HEK293 (cell line): Measurements from ENCODE around the gene BCL7C.

Source experiments
- AEBP2 ChIP-seq: fragments of 450-650 bp; formaldehyde crosslinking; IDR thresholded peaks from 2 replicates; pipeline ENCODE4 v1.5.1; 2016; ENCODE audit warnings: missing biosample characterization, missing genetic modification characterization, borderline replicate concordance
- ATF2 ChIP-seq: fragments of 450-650 bp; formaldehyde crosslinking; IDR thresholded peaks from 2 replicates; pipeline ENCODE4 v1.5.1; 2016; ENCODE audit warnings: missing biosample characterization, missing genetic modification characterization, low read depth
- GLI4 ChIP-seq: fragments of 450-650 bp; formaldehyde crosslinking; IDR thresholded peaks from 2 replicates; pipeline ENCODE4 v1.5.1; 2016; ENCODE audit warnings: missing biosample characterization, missing genetic modification characterization
- HOXC10 ChIP-seq: sonication (generic); formaldehyde crosslinking; IDR thresholded peaks from 2 replicates; pipeline ENCODE4 v1.8.1; 2023; ENCODE audit warnings: mild to moderate bottlenecking, missing genetic modification reagents
- KLF16 ChIP-seq: fragments of 450-650 bp; formaldehyde crosslinking; IDR thresholded peaks from 2 replicates; pipeline ENCODE4 v1.5.1; 2017; ENCODE audit warnings: missing biosample characterization, missing genetic modification characterization
- KLF7 ChIP-seq: fragments of 450-650 bp; formaldehyde crosslinking; IDR thresholded peaks from 2 replicates; pipeline ENCODE4 v1.5.1; 2016; ENCODE audit warnings: missing biosample characterization, missing genetic modification characterization, borderline replicate concordance
- MYNN ChIP-seq: fragments of 450-650 bp; formaldehyde crosslinking; IDR thresholded peaks from 2 replicates; pipeline ENCODE4 v1.5.1; 2016; ENCODE audit warnings: missing biosample characterization, missing genetic modification characterization, borderline replicate concordance
- PATZ1 ChIP-seq: fragments of 450-650 bp; formaldehyde crosslinking; IDR thresholded peaks from 2 replicates; pipeline ENCODE4 v1.5.1; 2016; ENCODE audit warnings: missing biosample characterization, missing genetic modification characterization
- REPIN1 ChIP-seq: fragments of 450-650 bp; formaldehyde crosslinking; IDR thresholded peaks from 2 replicates; pipeline ENCODE4 v1.5.1; 2017; ENCODE audit warnings: missing biosample characterization, missing genetic modification characterization, low read depth
- REST ChIP-seq: fragments of 450-650 bp; formaldehyde crosslinking; IDR thresholded peaks from 2 replicates; pipeline ENCODE4 v1.5.1; 2016; ENCODE audit warnings: missing biosample characterization, missing genetic modification characterization
- SCRT2 ChIP-seq: fragments of 450-650 bp; formaldehyde crosslinking; IDR thresholded peaks from 2 replicates; pipeline ENCODE4 v1.5.1; 2016; ENCODE audit warnings: missing biosample characterization, missing genetic modification characterization
- ZBTB8A ChIP-seq: fragments of 450-650 bp; formaldehyde crosslinking; IDR thresholded peaks from 2 replicates; pipeline ENCODE4 v1.5.1; 2016; ENCODE audit warnings: missing biosample characterization, missing genetic modification characterization
- ZFP41 ChIP-seq: fragments of 450-650 bp; formaldehyde crosslinking; IDR thresholded peaks from 2 replicates; pipeline ENCODE4 v1.5.1; 2016; ENCODE audit warnings: missing biosample characterization, missing genetic modification characterization, borderline replicate concordance
- ZIC2 ChIP-seq: fragments of 450-650 bp; formaldehyde crosslinking; IDR thresholded peaks from 2 replicates; pipeline ENCODE4 v1.5.1; 2016; ENCODE audit warnings: missing biosample characterization, missing genetic modification characterization
- ZNF140 ChIP-seq: fragments of 450-650 bp; formaldehyde crosslinking; IDR thresholded peaks from 2 replicates; pipeline ENCODE4 v1.5.1; 2016; ENCODE audit warnings: missing biosample characterization, missing genetic modification characterization
- ZNF146 ChIP-seq: fragments of 450-650 bp; formaldehyde crosslinking; IDR thresholded peaks from 2 replicates; pipeline ENCODE4 v1.5.1; 2016; ENCODE audit warnings: missing biosample characterization, missing genetic modification characterization
- ZNF155 ChIP-seq: fragments of 450-650 bp; formaldehyde crosslinking; IDR thresholded peaks from 2 replicates; pipeline ENCODE4 v1.5.1; 2016; ENCODE audit warnings: missing biosample characterization, missing genetic modification characterization
- ZNF19 ChIP-seq: fragments of 450-650 bp; formaldehyde crosslinking; IDR thresholded peaks from 2 replicates; pipeline ENCODE4; 2016; ENCODE audit warnings: missing biosample characterization, missing genetic modification characterization, low read depth
- ZNF239 ChIP-seq: fragments of 450-650 bp; formaldehyde crosslinking; IDR thresholded peaks from 2 replicates; pipeline ENCODE4 v1.5.1; 2016; ENCODE audit warnings: missing biosample characterization, missing genetic modification characterization
- ZNF280D ChIP-seq: fragments of 450-650 bp; formaldehyde crosslinking; IDR thresholded peaks from 2 replicates; pipeline ENCODE4 v1.5.1; 2016; ENCODE audit warnings: missing biosample characterization, missing genetic modification characterization
- ZNF423 ChIP-seq: fragments of 450-650 bp; formaldehyde crosslinking; IDR thresholded peaks from 2 replicates; pipeline ENCODE4 v1.5.1; 2016; ENCODE audit warnings: missing biosample characterization, missing genetic modification characterization
- ZNF433 ChIP-seq: fragments of 450-650 bp; formaldehyde crosslinking; IDR thresholded peaks from 2 replicates; pipeline ENCODE4 v1.5.1; 2016; ENCODE audit warnings: missing biosample characterization, missing genetic modification characterization, low read depth
- ZNF561 ChIP-seq: fragments of 450-650 bp; IDR thresholded peaks from 2 replicates; pipeline ENCODE4 v1.5.1; 2018; ENCODE audit warnings: missing biosample characterization, missing genetic modification characterization, borderline replicate concordance
- ZNF610 ChIP-seq: fragments of 450-650 bp; formaldehyde crosslinking; IDR thresholded peaks from 2 replicates; pipeline ENCODE4 v1.5.1; 2016; ENCODE audit warnings: missing biosample characterization, missing genetic modification characterization, borderline replicate concordance
- ZNF624 ChIP-seq: fragments of 450-650 bp; formaldehyde crosslinking; IDR thresholded peaks from 2 replicates; pipeline ENCODE4 v1.5.1; 2017; ENCODE audit warnings: missing biosample characterization, missing genetic modification characterization
- ZNF626 ChIP-seq: fragments of 450-650 bp; sonication (Bioruptor Pico); formaldehyde crosslinking; IDR thresholded peaks from 2 replicates; pipeline ENCODE4 v1.5.1; 2018; ENCODE audit warnings: missing biosample characterization, missing genetic modification characterization, inconsistent platforms
- ZNF660 ChIP-seq: fragments of 450-650 bp; IDR thresholded peaks from 2 replicates; pipeline ENCODE4 v1.5.1; 2018; ENCODE audit warnings: missing biosample characterization, mild to moderate bottlenecking, missing genetic modification characterization
- ZNF792 ChIP-seq: fragments of 450-650 bp; formaldehyde crosslinking; IDR thresholded peaks from 2 replicates; pipeline ENCODE4 v1.5.1; 2016; ENCODE audit warnings: missing biosample characterization, missing genetic modification characterization

The BCL7C gene

GRCh38 chr16:30874821-30875717 lies 18.8 kb downstream of the BCL7C start (continued):
- peak; percentile 14; the same call in 1 of the 2 replicates for TF ChIP-seq AEBP2
- TF ChIP-seq REPIN1 (tag by site-specific recombination), result peak; percentile 98
- peak; percentile 97 for TF ChIP-seq KLF16 (tag by site-specific recombination)
- no peak for TF ChIP-seq ZNF423 (tag by site-specific recombination)
- peak; percentile 43 for TF ChIP-seq ZNF146 (tag by site-specific recombination)
- TF ChIP-seq ZIC2 (tag by site-specific recombination), result 0 out of 2 replicates have a peak, but pooled peaks have one; percentile 32
- peak; percentile 84 for TF ChIP-seq PATZ1 (tag by site-specific recombination)
- peak; percentile 94 for TF ChIP-seq KLF7 (tag by site-specific recombination)
- TF ChIP-seq ZNF792 (tag by site-specific recombination), result peak; percentile 91
- no peak for TF ChIP-seq ZNF155 (tag by site-specific recombination)
- peak; percentile 35 for TF ChIP-seq ZNF561 (tag by site-specific recombination)
- TF ChIP-seq GLI4 (tag by site-specific recombination), result peak; percentile 97; the same call in 1 of the 2 replicates
- TF ChIP-seq ZFP41 (tag by site-specific recombination), result no peak
- 0 out of 2 replicates have a peak, but pooled peaks have one; percentile 29 for TF ChIP-seq REST (tag by site-specific recombination)
- peak; percentile 98 for TF ChIP-seq ZBTB8A (tag by site-specific recombination)
- TF ChIP-seq ZNF610 (tag by site-specific recombination), result peak; percentile 91
- TF ChIP-seq ATF2 (tag by site-specific recombination), result no peak
- peak; percentile 82; the same call in 1 of the 2 replicates for TF ChIP-seq ZNF239 (tag by site-specific recombination)
- no peak; the same call in 1 of the 2 replicates for TF ChIP-seq ZNF19 (tag by site-specific recombination)
- TF ChIP-seq ZNF626 (tag by site-specific recombination), result no peak
- no peak for TF ChIP-seq ZNF280D (tag by site-specific recombination)
- no peak for TF ChIP-seq ZNF624 (tag by site-specific recombination)
- peak; percentile 96; the same call in 1 of the 2 replicates for TF ChIP-seq HOXC10 (CRISPR knock-in tag)
- no peak for TF ChIP-seq MYNN
- TF ChIP-seq SCRT2, result peak; percentile 63
- TF ChIP-seq ZNF433, result no peak
- TF ChIP-seq ZNF660 (tag by site-specific recombination), result peak; percentile 94
- TF ChIP-seq ZNF140, result no peak
